Activated T-helper 17 cell treated with anti-CD3 and anti-CD28 coated beads, Interleukin-2, amount 50 U/mL, for 72 hours (primary cell): ENCODE measurements around the gene CELSR3. TPM values are rescaled to one million over a fixed set of nuclear protein-coding genes. Genes with fewer than 3 reads are reported as not detected.

ENCODE experiments used
- ATAC-seq: fragments of 150-1000 bp; cut with Tn5 transposase; replicated peaks from 2 replicates; pipeline ENCODE4 v1.10.0; 2021; ENCODE audit warnings: mild to moderate bottlenecking, moderate library complexity
- H3K27ac Mint-ChIP-seq: one replicate; pipeline ENCODE4 v1.8.0; 2022; ENCODE audit warnings: mixed read lengths
- H3K27me3 Mint-ChIP-seq: one replicate; pipeline ENCODE4 v1.8.0; 2022; ENCODE audit warnings: mixed read lengths
- H3K36me3 Mint-ChIP-seq: one replicate; pipeline ENCODE4 v1.8.0; 2022; ENCODE audit warnings: low read depth, mild to moderate bottlenecking, mixed read lengths
- H3K4me1 Mint-ChIP-seq: one replicate; pipeline ENCODE4 v1.8.0; 2022; ENCODE audit warnings: mixed read lengths
- H3K4me3 Mint-ChIP-seq: one replicate; pipeline ENCODE4 v1.8.0; 2022; ENCODE audit warnings: mild to moderate bottlenecking, mixed read lengths
- H3K9me3 Mint-ChIP-seq: one replicate; pipeline ENCODE4 v1.8.0; 2022; ENCODE audit warnings: mixed read lengths
- total RNA-seq, 2 donors: library from RNA; stranded (reverse); gene quantifications; one replicate each; pipeline ENCODE4 v1.2.3, GENCODE V29; 2022

CELSR3 gene
- total RNA-seq: 10 to 100 TPM; 20.3 to 27.1 TPM

GRCh38 chr3:48662753-48663488 lies at the start of gene CELSR3:
Gene CELSR3 (minus strand): TSS chr3:48662886. CDS start chr3:48662634, 252 bp downstream.
- peaks cover 31% of the 10 kb centered on the region for H3K36me3 Mint-ChIP-seq
- H3K27ac Mint-ChIP-seq: peak within 1 kb of the TSS; percentile 96
- peaks cover 8% of the 10 kb centered on the region for H3K27me3 Mint-ChIP-seq
- peak; percentile 28 for ATAC-seq
- H3K4me1 Mint-ChIP-seq: peaks cover 19% of the 10 kb centered on the region
- H3K4me3 Mint-ChIP-seq: peak within 1 kb of the TSS; percentile 90
- H3K9me3 Mint-ChIP-seq: no peaks in the 10 kb centered on the region

- Mint-ChIP-seq H3K27me3 (no peaks in the 10 kb centered on the region), H3K27ac (peak overlapping the region; percentile 71), H3K4me3 (no peak overlapping the region), H3K36me3 (peaks cover 96% of the 10 kb centered on the region), H3K9me3 (no peaks in the 10 kb centered on the region), H3K4me1 (peaks cover 16% of the 10 kb centered on the region)
- no peak for ATAC-seq
Measured at GRCh38 chr3:48711727-48712126, 49.0 kb upstream of the CELSR3 start.

GRCh38 chr3:48709051-48709461 lies 46.4 kb upstream of the CELSR3 start:
- Mint-ChIP-seq H3K36me3 (peaks cover 91% of the 10 kb centered on the region), H3K9me3 (no peaks in the 10 kb centered on the region), H3K4me3 (peak overlapping the region; percentile 38), H3K4me1 (peaks cover 10% of the 10 kb centered on the region), H3K27ac (peak overlapping the region; percentile 86), H3K27me3 (no peaks in the 10 kb centered on the region)
- peak; percentile 40 for ATAC-seq

- peak overlapping the region; percentile 86 for H3K27ac Mint-ChIP-seq
- peak; percentile 87 for ATAC-seq
- peaks cover 89% of the 10 kb centered on the region for H3K36me3 Mint-ChIP-seq
- no peaks in the 10 kb centered on the region for H3K9me3 Mint-ChIP-seq
- H3K4me3 Mint-ChIP-seq: peak overlapping the region; percentile 38
- H3K27me3 Mint-ChIP-seq: no peaks in the 10 kb centered on the region
- peaks cover 10% of the 10 kb centered on the region for H3K4me1 Mint-ChIP-seq
Measured at GRCh38 chr3:48708481-48708889, 45.8 kb upstream of the CELSR3 start.

- Mint-ChIP-seq H3K4me1 (peaks cover 17% of the 10 kb centered on the region), H3K36me3 (peaks cover 85% of the 10 kb centered on the region), H3K9me3 (no peaks in the 10 kb centered on the region), H3K4me3 (no peak overlapping the region), H3K27me3 (no peaks in the 10 kb centered on the region), H3K27ac (no peak overlapping the region)
- ATAC-seq: no peak
Measured at GRCh38 chr3:48707157-48707556, 44.5 kb upstream of the CELSR3 start.

- no peaks in the 10 kb centered on the region for H3K9me3 Mint-ChIP-seq
- ATAC-seq: no peak
- no peak overlapping the region for H3K4me3 Mint-ChIP-seq
- peaks cover 17% of the 10 kb centered on the region for H3K4me1 Mint-ChIP-seq
- H3K36me3 Mint-ChIP-seq: peaks cover 61% of the 10 kb centered on the region
- H3K27me3 Mint-ChIP-seq: no peaks in the 10 kb centered on the region
- peak overlapping the region; percentile 7 for H3K27ac Mint-ChIP-seq
Measured at GRCh38 chr3:48702320-48702920, 39.7 kb upstream of the CELSR3 start.

GRCh38 chr3:48700731-48701405 lies 38.2 kb upstream of the CELSR3 start:
- no peak for ATAC-seq
- H3K27me3 Mint-ChIP-seq: no peaks in the 10 kb centered on the region
- H3K36me3 Mint-ChIP-seq: peaks cover 58% of the 10 kb centered on the region
- no peaks in the 10 kb centered on the region for H3K9me3 Mint-ChIP-seq
- no peak overlapping the region for H3K4me3 Mint-ChIP-seq
- H3K4me1 Mint-ChIP-seq: peaks cover 17% of the 10 kb centered on the region
- H3K27ac Mint-ChIP-seq: no peak overlapping the region

- H3K9me3 Mint-ChIP-seq: no peaks in the 10 kb centered on the region
- no peak overlapping the region for H3K4me3 Mint-ChIP-seq
- H3K27ac Mint-ChIP-seq: no peak overlapping the region
- H3K27me3 Mint-ChIP-seq: no peaks in the 10 kb centered on the region
- no peak for ATAC-seq
- H3K36me3 Mint-ChIP-seq: peaks cover 63% of the 10 kb centered on the region
- peaks cover 17% of the 10 kb centered on the region for H3K4me1 Mint-ChIP-seq
Measured at GRCh38 chr3:48698891-48699290, 36.2 kb upstream of the CELSR3 start.

- ATAC-seq: peak; percentile 35
- no peaks in the 10 kb centered on the region for H3K27me3 Mint-ChIP-seq
- peaks cover 68% of the 10 kb centered on the region for H3K36me3 Mint-ChIP-seq
- peaks cover 17% of the 10 kb centered on the region for H3K4me1 Mint-ChIP-seq
- H3K9me3 Mint-ChIP-seq: no peaks in the 10 kb centered on the region
- no peak overlapping the region for H3K4me3 Mint-ChIP-seq
- H3K27ac Mint-ChIP-seq: no peak overlapping the region
Measured at GRCh38 chr3:48697952-48698351, 35.3 kb upstream of the CELSR3 start.

GRCh38 chr3:48696601-48697000 lies 33.9 kb upstream of the CELSR3 start:
- Mint-ChIP-seq H3K9me3 (no peaks in the 10 kb centered on the region), H3K4me3 (no peak overlapping the region), H3K27me3 (no peaks in the 10 kb centered on the region), H3K27ac (peak overlapping the region; percentile 43), H3K4me1 (peaks cover 10% of the 10 kb centered on the region), H3K36me3 (peaks cover 73% of the 10 kb centered on the region)
- no peak for ATAC-seq

GRCh38 chr3:48696156-48696555 lies 33.5 kb upstream of the CELSR3 start:
- Mint-ChIP-seq H3K27me3 (no peaks in the 10 kb centered on the region), H3K36me3 (peaks cover 77% of the 10 kb centered on the region), H3K4me1 (peaks cover 10% of the 10 kb centered on the region), H3K27ac (peak overlapping the region; percentile 43), H3K9me3 (no peaks in the 10 kb centered on the region), H3K4me3 (no peak overlapping the region)
- no peak for ATAC-seq

- ATAC-seq: no peak
- H3K9me3 Mint-ChIP-seq: no peaks in the 10 kb centered on the region
- peaks cover 82% of the 10 kb centered on the region for H3K36me3 Mint-ChIP-seq
- H3K27me3 Mint-ChIP-seq: no peaks in the 10 kb centered on the region
- no peak overlapping the region for H3K27ac Mint-ChIP-seq
- H3K4me1 Mint-ChIP-seq: peaks cover 10% of the 10 kb centered on the region
- H3K4me3 Mint-ChIP-seq: no peak overlapping the region
Measured at GRCh38 chr3:48695393-48695753, 32.7 kb upstream of the CELSR3 start.

GRCh38 chr3:48694610-48695392 lies 32.1 kb upstream of the CELSR3 start:
- no peak for ATAC-seq
- Mint-ChIP-seq H3K27ac (peak overlapping the region; percentile 45), H3K27me3 (no peaks in the 10 kb centered on the region), H3K36me3 (peaks cover 82% of the 10 kb centered on the region), H3K9me3 (no peaks in the 10 kb centered on the region), H3K4me1 (peaks cover 13% of the 10 kb centered on the region), H3K4me3 (no peak overlapping the region)

- Mint-ChIP-seq H3K9me3 (no peaks in the 10 kb centered on the region), H3K27ac (no peak overlapping the region), H3K4me3 (no peak overlapping the region), H3K36me3 (peaks cover 80% of the 10 kb centered on the region), H3K4me1 (peaks cover 8% of the 10 kb centered on the region), H3K27me3 (no peaks in the 10 kb centered on the region)
- ATAC-seq: no peak
Measured at GRCh38 chr3:48693826-48694225, 31.1 kb upstream of the CELSR3 start.
